WTC11 (cell line): ENCODE data around the gene ZMAT2. TPM values are rescaled to one million over a fixed set of nuclear protein-coding genes. Genes with fewer than 3 reads are reported as not detected.

Experiments
- ATAC-seq: fragments of 200-7000 bp; cut with Tn5 transposase; 2 replicates; pipeline ENCODE4 v1.10.0; 2021; ENCODE audit warnings: mild to moderate bottlenecking, moderate library complexity
- CTCF ChIA-PET: fragments of 300-600 bp; sonication (Branson Sonifier 250); formaldehyde crosslinking; loops from one replicate; lab custom pipeline; 2021; ENCODE audit warnings: antibody characterized with exemption; lab: Charles Lee
- POLR2A ChIA-PET: fragments of 350-600 bp; sonication (Branson Sonifier 250); formaldehyde crosslinking; loops from one replicate; lab custom pipeline; 2021; ENCODE audit warnings: antibody characterized with exemption; lab: Charles Lee
- DNase-seq: peaks from one replicate; pipeline ENCODE4 v3.0.0; 2021; ENCODE audit warnings: low spot score
- H3K27ac Mint-ChIP-seq: 2 replicates; pipeline ENCODE4 v1.8.0; 2021; ENCODE audit warnings: mixed read lengths
- H3K27me3 Mint-ChIP-seq: 2 replicates; pipeline ENCODE4 v1.8.0; 2021; ENCODE audit warnings: low read depth, mild to moderate bottlenecking, moderate library complexity, mixed read lengths
- H3K36me3 Mint-ChIP-seq: 2 replicates; pipeline ENCODE4 v1.8.0; 2021; ENCODE audit warnings: mixed read lengths
- H3K4me1 Mint-ChIP-seq: 2 replicates; pipeline ENCODE4 v1.8.0; 2022; ENCODE audit warnings: mixed read lengths
- H3K4me3 Mint-ChIP-seq: 2 replicates; pipeline ENCODE4 v1.8.0; 2021; ENCODE audit warnings: mild to moderate bottlenecking, moderate library complexity, mixed read lengths
- H3K9me3 Mint-ChIP-seq: 2 replicates; pipeline ENCODE4 v1.8.0; 2021; ENCODE audit warnings: mixed read lengths
- AR ChIP-seq: fragments of 250-450 bp; sonication (Bioruptor Pico); IDR thresholded peaks from 2 replicates; pipeline ENCODE4 v1.9.0; 2021; ENCODE audit warnings: mild to moderate bottlenecking
- ATF3 ChIP-seq: sonication (generic); formaldehyde crosslinking; conservative IDR thresholded peaks from 2 replicates; pipeline ENCODE4 v1.8.1; 2022; ENCODE audit warnings: mild to moderate bottlenecking, missing genetic modification reagents
- ATF6 ChIP-seq: sonication (generic); formaldehyde crosslinking; IDR thresholded peaks from 2 replicates; pipeline ENCODE4 v1.8.1; 2023; ENCODE audit warnings: mild to moderate bottlenecking, missing genetic modification reagents
- CBFB ChIP-seq: sonication (generic); formaldehyde crosslinking; IDR thresholded peaks from 2 replicates; pipeline ENCODE4 v1.8.1; 2022; ENCODE audit warnings: mild to moderate bottlenecking, low read depth, missing genetic modification reagents
- CDX4 ChIP-seq: fragments of 250-450 bp; sonication (Bioruptor Pico); IDR thresholded peaks from 2 replicates; pipeline ENCODE4 v1.9.0; 2021; ENCODE audit warnings: moderate library complexity, mild to moderate bottlenecking, inconsistent platforms, borderline replicate concordance
- CREM ChIP-seq: sonication (generic); formaldehyde crosslinking; IDR thresholded peaks from 2 replicates; pipeline ENCODE4 v1.8.1; 2022; ENCODE audit warnings: mild to moderate bottlenecking, missing genetic modification reagents, moderate library complexity
- E2F4 ChIP-seq: sonication (generic); formaldehyde crosslinking; IDR thresholded peaks from 2 replicates; pipeline ENCODE4 v1.8.1; 2022; ENCODE audit warnings: low read depth, mild to moderate bottlenecking, moderate library complexity, missing genetic modification reagents, borderline replicate concordance
- E2F5 ChIP-seq: sonication (generic); formaldehyde crosslinking; IDR thresholded peaks from 2 replicates; pipeline ENCODE4 v1.8.1; 2022; ENCODE audit warnings: mild to moderate bottlenecking, moderate library complexity, missing genetic modification reagents
- ESRRA ChIP-seq: sonication (generic); formaldehyde crosslinking; IDR thresholded peaks from 2 replicates; pipeline ENCODE4 v1.8.1; 2022; ENCODE audit warnings: mild to moderate bottlenecking, missing genetic modification reagents, borderline replicate concordance
- ETV6 ChIP-seq: sonication (generic); formaldehyde crosslinking; IDR thresholded peaks from 2 replicates; pipeline ENCODE4 v1.8.1; 2022; ENCODE audit warnings: mild to moderate bottlenecking, missing genetic modification reagents
- GTF2I ChIP-seq: fragments of 250-450 bp; sonication (Bioruptor Pico); conservative IDR thresholded peaks from 2 replicates; pipeline ENCODE4 v1.4.0; 2021; ENCODE audit warnings: mild to moderate bottlenecking
- KAT7 ChIP-seq: sonication (generic); formaldehyde crosslinking; IDR thresholded peaks from 2 replicates; pipeline ENCODE4 v1.8.1; 2023; ENCODE audit warnings: missing genetic modification reagents, mild to moderate bottlenecking, borderline replicate concordance
- NFE2L1 ChIP-seq: sonication (generic); formaldehyde crosslinking; IDR thresholded peaks from 2 replicates; pipeline ENCODE4 v1.8.1; 2023; ENCODE audit warnings: missing genetic modification reagents
- NFYB ChIP-seq: sonication (generic); formaldehyde crosslinking; conservative IDR thresholded peaks from 2 replicates; pipeline ENCODE4 v1.8.0; 2022; ENCODE audit warnings: low read depth, missing genetic modification reagents
- NR1H2 ChIP-seq: sonication (generic); formaldehyde crosslinking; IDR thresholded peaks from 2 replicates; pipeline ENCODE4 v1.9.0; 2021; ENCODE audit warnings: mild to moderate bottlenecking, moderate library complexity, missing genetic modification reagents
- RORB ChIP-seq: fragments of 250-450 bp; sonication (Bioruptor Pico); IDR thresholded peaks from 2 replicates; pipeline ENCODE4 v1.9.0; 2021; ENCODE audit warnings: mild to moderate bottlenecking
- SP1 ChIP-seq: sonication (generic); formaldehyde crosslinking; conservative IDR thresholded peaks from 2 replicates; pipeline ENCODE4 v1.8.1; 2022; ENCODE audit warnings: missing genetic modification reagents
- TEAD4 ChIP-seq: sonication (generic); formaldehyde crosslinking; IDR thresholded peaks from 2 replicates; pipeline ENCODE4 v1.8.0; 2022; ENCODE audit warnings: mild to moderate bottlenecking, missing genetic modification reagents
- ZBTB21 ChIP-seq: sonication (generic); formaldehyde crosslinking; IDR thresholded peaks from 2 replicates; pipeline ENCODE4 v1.8.1; 2023; ENCODE audit warnings: mild to moderate bottlenecking, missing genetic modification reagents, borderline replicate concordance
- ZNF232 ChIP-seq: sonication (generic); formaldehyde crosslinking; IDR thresholded peaks from 2 replicates; pipeline ENCODE4 v1.8.0; 2022; ENCODE audit warnings: mild to moderate bottlenecking, missing genetic modification reagents
- ZNF281 ChIP-seq: sonication (generic); formaldehyde crosslinking; IDR thresholded peaks from 2 replicates; pipeline ENCODE4 v1.8.0; 2023; ENCODE audit warnings: mild to moderate bottlenecking, missing genetic modification reagents
- ZNF671 ChIP-seq: fragments of 250-450 bp; sonication (Bioruptor Pico); IDR thresholded peaks from 2 replicates; pipeline ENCODE4 v1.8.0; 2021; ENCODE audit warnings: mild to moderate bottlenecking
- total RNA-seq: library from RNA; stranded (reverse); gene quantifications from 3 replicates; pipeline ENCODE4 v1.2.3, GENCODE V29; 2021

ZMAT2 gene
- total RNA-seq, 1 experiment from 2014 or later: 57.2 TPM

GRCh38 chr5:140696891-140697492 lies 3.3 kb upstream of the ZMAT2 start:
- POLR2A ChIA-PET: interaction anchor here (0.6 kb wide), 1 partner anchor 62 kb away, joined by 3 read pairs; no protein-coding TSS in a partner anchor
- TF ChIP-seq KAT7: no peak
- TF ChIP-seq NR1H2 (CRISPR knock-in tag): no peak
- TF ChIP-seq RORB: no peak
- TF ChIP-seq SP1 (CRISPR knock-in tag): no peak
- TF ChIP-seq ATF6 (CRISPR knock-in tag): no peak
- no peak for TF ChIP-seq ZNF281
- TF ChIP-seq ESRRA (CRISPR knock-in tag): no peak
- TF ChIP-seq ATF3: no peak
- no peak for TF ChIP-seq TEAD4
- TF ChIP-seq CBFB (CRISPR knock-in tag): no peak
- TF ChIP-seq E2F4 (CRISPR knock-in tag): no peak
- TF ChIP-seq AR: no peak
- no peak for TF ChIP-seq ZNF232 (CRISPR knock-in tag)
- TF ChIP-seq NFYB (CRISPR knock-in tag): no peak
- no peak for TF ChIP-seq ZNF671 (CRISPR knock-in tag)
- TF ChIP-seq GTF2I (CRISPR knock-in tag): no peak
- no peak for DNase-seq
- H3K9me3 Mint-ChIP-seq: no peaks in the 10 kb centered on the region
- no peak overlapping the region for H3K27ac Mint-ChIP-seq
- H3K4me3 Mint-ChIP-seq: no peak overlapping the region
- H3K27me3 Mint-ChIP-seq: no peaks in the 10 kb centered on the region
- peaks cover 22% of the 10 kb centered on the region for H3K4me1 Mint-ChIP-seq
- no peak for ATAC-seq
- peaks cover 62% of the 10 kb centered on the region for H3K36me3 Mint-ChIP-seq
- CTCF ChIA-PET: interaction anchor here (0.6 kb wide), 2 partner anchors 33 to 1442 kb away, joined by 3 to 5 read pairs; no protein-coding TSS in a partner anchor

GRCh38 chr5:140707812-140708211 lies 7.6 kb downstream of the ZMAT2 start:
- Mint-ChIP-seq H3K27me3 (no peaks in the 10 kb centered on the region), H3K4me3 (no peak overlapping the region), H3K9me3 (no peaks in the 10 kb centered on the region), H3K27ac (no peak overlapping the region), H3K36me3 (peaks cover 29% of the 10 kb centered on the region), H3K4me1 (peaks cover 4% of the 10 kb centered on the region; the same call in 1 of the 2 replicates)
- DNase-seq (no peak), ATAC-seq (no peak)
- POLR2A ChIA-PET: no interaction called here
- CTCF ChIA-PET: interaction anchor here (0.5 kb wide), 1 partner anchor 13 kb away, joined by 3 read pairs; no protein-coding TSS in a partner anchor
- TF ChIP-seq ZNF281 (no peak), E2F5 (CRISPR knock-in tag) (no peak), ETV6 (CRISPR knock-in tag) (no peak), CDX4 (CRISPR knock-in tag) (no peak), NFE2L1 (CRISPR knock-in tag) (no peak), CREM (CRISPR knock-in tag) (no peak), ZBTB21 (CRISPR knock-in tag) (no peak), ZNF671 (CRISPR knock-in tag) (no peak)
